CD4-positive, alpha-beta T cell treated with Interleukin-10 for 1 hour (primary cell): ENCODE results near the gene P3H2.

Experiments
- DNase-seq: peaks from one replicate; pipeline ENCODE4 v3.0.0-alpha.2; 2020

Gene P3H2

GRCh38 chr3:190044142-190044541 is 76.6 kb downstream of the P3H2 start:
- DNase-seq = no peak

GRCh38 chr3:190043741-190044140 is 77.0 kb downstream of the P3H2 start:
- no peak for DNase-seq

GRCh38 chr3:190042558-190042957 is 78.1 kb downstream of the P3H2 start:
- DNase-seq = no peak

- DNase-seq = no peak
These were observed 79.2 kb downstream of the P3H2 start for GRCh38 chr3:190041333-190042041.

- no peak for DNase-seq
These were observed 80.6 kb downstream of the P3H2 start for GRCh38 chr3:190040145-190040544.

GRCh38 chr3:190038050-190038933 is 82.4 kb downstream of the P3H2 start:
- DNase-seq = no peak

- no peak for DNase-seq
These were observed 84.1 kb downstream of the P3H2 start for GRCh38 chr3:190036631-190037030.

GRCh38 chr3:190034446-190034845 is 86.3 kb downstream of the P3H2 start:
- DNase-seq = no peak

GRCh38 chr3:190032923-190033322 is 87.8 kb downstream of the P3H2 start:
- no peak for DNase-seq

- no peak for DNase-seq
These were observed 88.6 kb downstream of the P3H2 start for GRCh38 chr3:190031887-190032752.

- no peak for DNase-seq
These were observed 93.6 kb downstream of the P3H2 start for GRCh38 chr3:190027116-190027515.

- DNase-seq = no peak
These were observed 94.5 kb downstream of the P3H2 start for GRCh38 chr3:190026154-190026553.

- no peak for DNase-seq
These were observed 95.8 kb downstream of the P3H2 start for GRCh38 chr3:190024912-190025311.

GRCh38 chr3:190019844-190020243 is 100.9 kb downstream of the P3H2 start:
- DNase-seq = no peak

GRCh38 chr3:190019006-190019405 is 101.7 kb downstream of the P3H2 start:
- DNase-seq = no peak

GRCh38 chr3:190018460-190018859 is 102.2 kb downstream of the P3H2 start:
- no peak for DNase-seq

- DNase-seq = no peak
These were observed 103.0 kb downstream of the P3H2 start for GRCh38 chr3:190017521-190018288.

- no peak for DNase-seq
These were observed 103.7 kb downstream of the P3H2 start for GRCh38 chr3:190016966-190017365.

- DNase-seq = no peak
These were observed 105.8 kb downstream of the P3H2 start for GRCh38 chr3:190014940-190015339.

GRCh38 chr3:190013943-190014924 is 106.5 kb downstream of the P3H2 start:
- DNase-seq = no peak

- no peak for DNase-seq
These were observed 107.9 kb downstream of the P3H2 start for GRCh38 chr3:190012784-190013183.
